WTC11 (cell line): ENCODE data around the gene CCDC61.

ENCODE experiments used
- ARID4B ChIP-seq: sonication (generic); formaldehyde crosslinking; IDR thresholded peaks from 2 replicates; pipeline ENCODE4 v1.8.0; 2023; ENCODE audit warnings: missing genetic modification reagents, mild to moderate bottlenecking, borderline replicate concordance
- CTCF ChIP-seq: fragments of 200-600 bp; IDR thresholded peaks from 2 replicates; pipeline ENCODE4 v1.8.0; 2022; ENCODE audit warnings: antibody characterized with exemption
- ETV6 ChIP-seq: sonication (generic); formaldehyde crosslinking; IDR thresholded peaks from 2 replicates; pipeline ENCODE4 v1.8.1; 2022; ENCODE audit warnings: mild to moderate bottlenecking, missing genetic modification reagents
- ZNF263 ChIP-seq: sonication (generic); formaldehyde crosslinking; IDR thresholded peaks from 2 replicates; pipeline ENCODE4 v1.8.1; 2022; ENCODE audit warnings: low read depth, mild to moderate bottlenecking, moderate library complexity, missing genetic modification reagents
- TF ChIP-seq, protein P1 (sequence below): sonication (generic); formaldehyde crosslinking; IDR thresholded peaks from 2 replicates; pipeline ENCODE4 v1.8.1; 2022; ENCODE audit warnings: low read depth, mild to moderate bottlenecking, moderate library complexity, missing genetic modification reagents, borderline replicate concordance
- TF ChIP-seq, protein P2 (sequence below): sonication (generic); formaldehyde crosslinking; IDR thresholded peaks from 2 replicates; pipeline ENCODE4 v1.8.1; 2023; ENCODE audit warnings: mild to moderate bottlenecking, missing genetic modification reagents
- TF ChIP-seq, protein P3 (sequence below): fragments of 250-450 bp; sonication (Bioruptor Pico); IDR thresholded peaks from 2 replicates; pipeline ENCODE4 v1.9.0; 2021; ENCODE audit warnings: moderate library complexity, mild to moderate bottlenecking, inconsistent platforms, borderline replicate concordance
- TF ChIP-seq, protein P4 (sequence below): sonication (generic); formaldehyde crosslinking; IDR thresholded peaks from 2 replicates; pipeline ENCODE4 v1.8.1; 2023; ENCODE audit warnings: mild to moderate bottlenecking, moderate library complexity, missing genetic modification reagents

DNA sequence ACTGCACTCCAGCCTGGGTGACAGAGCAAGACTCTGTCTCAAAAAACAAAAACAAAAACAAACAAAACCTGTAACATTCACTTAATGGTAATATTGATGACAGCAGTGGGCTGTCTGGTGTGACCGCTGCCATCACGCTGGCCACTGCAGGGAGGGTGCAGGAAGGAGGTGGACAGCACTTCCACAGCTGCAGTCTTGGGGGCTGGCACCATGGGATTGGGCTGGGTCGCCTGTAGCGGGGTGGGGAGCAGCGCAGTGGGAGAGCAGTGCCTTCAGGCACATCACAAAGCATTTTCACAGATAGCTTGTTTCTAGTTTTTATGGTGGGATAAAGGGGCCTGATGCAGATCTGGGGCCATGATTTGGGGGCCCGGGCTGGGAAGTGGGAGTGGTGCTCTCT, 40.3 kb downstream of the CCDC61 start:
- TF ChIP-seq, protein P1, sequence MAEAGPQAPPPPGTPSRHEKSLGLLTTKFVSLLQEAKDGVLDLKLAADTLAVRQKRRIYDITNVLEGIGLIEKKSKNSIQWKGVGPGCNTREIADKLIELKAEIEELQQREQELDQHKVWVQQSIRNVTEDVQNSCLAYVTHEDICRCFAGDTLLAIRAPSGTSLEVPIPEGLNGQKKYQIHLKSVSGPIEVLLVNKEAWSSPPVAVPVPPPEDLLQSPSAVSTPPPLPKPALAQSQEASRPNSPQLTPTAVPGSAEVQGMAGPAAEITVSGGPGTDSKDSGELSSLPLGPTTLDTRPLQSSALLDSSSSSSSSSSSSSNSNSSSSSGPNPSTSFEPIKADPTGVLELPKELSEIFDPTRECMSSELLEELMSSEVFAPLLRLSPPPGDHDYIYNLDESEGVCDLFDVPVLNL, result no peak
- TF ChIP-seq, protein P2, sequence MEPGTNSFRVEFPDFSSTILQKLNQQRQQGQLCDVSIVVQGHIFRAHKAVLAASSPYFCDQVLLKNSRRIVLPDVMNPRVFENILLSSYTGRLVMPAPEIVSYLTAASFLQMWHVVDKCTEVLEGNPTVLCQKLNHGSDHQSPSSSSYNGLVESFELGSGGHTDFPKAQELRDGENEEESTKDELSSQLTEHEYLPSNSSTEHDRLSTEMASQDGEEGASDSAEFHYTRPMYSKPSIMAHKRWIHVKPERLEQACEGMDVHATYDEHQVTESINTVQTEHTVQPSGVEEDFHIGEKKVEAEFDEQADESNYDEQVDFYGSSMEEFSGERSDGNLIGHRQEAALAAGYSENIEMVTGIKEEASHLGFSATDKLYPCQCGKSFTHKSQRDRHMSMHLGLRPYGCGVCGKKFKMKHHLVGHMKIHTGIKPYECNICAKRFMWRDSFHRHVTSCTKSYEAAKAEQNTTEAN, result no peak
- TF ChIP-seq CTCF (no peak), ZNF263 (CRISPR knock-in tag) (no peak), ETV6 (CRISPR knock-in tag) (no peak), ARID4B (no peak)
- TF ChIP-seq, protein P3, sequence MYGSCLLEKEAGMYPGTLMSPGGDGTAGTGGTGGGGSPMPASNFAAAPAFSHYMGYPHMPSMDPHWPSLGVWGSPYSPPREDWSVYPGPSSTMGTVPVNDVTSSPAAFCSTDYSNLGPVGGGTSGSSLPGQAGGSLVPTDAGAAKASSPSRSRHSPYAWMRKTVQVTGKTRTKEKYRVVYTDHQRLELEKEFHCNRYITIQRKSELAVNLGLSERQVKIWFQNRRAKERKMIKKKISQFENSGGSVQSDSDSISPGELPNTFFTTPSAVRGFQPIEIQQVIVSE (CRISPR knock-in tag), result no peak
- TF ChIP-seq, protein P4, sequence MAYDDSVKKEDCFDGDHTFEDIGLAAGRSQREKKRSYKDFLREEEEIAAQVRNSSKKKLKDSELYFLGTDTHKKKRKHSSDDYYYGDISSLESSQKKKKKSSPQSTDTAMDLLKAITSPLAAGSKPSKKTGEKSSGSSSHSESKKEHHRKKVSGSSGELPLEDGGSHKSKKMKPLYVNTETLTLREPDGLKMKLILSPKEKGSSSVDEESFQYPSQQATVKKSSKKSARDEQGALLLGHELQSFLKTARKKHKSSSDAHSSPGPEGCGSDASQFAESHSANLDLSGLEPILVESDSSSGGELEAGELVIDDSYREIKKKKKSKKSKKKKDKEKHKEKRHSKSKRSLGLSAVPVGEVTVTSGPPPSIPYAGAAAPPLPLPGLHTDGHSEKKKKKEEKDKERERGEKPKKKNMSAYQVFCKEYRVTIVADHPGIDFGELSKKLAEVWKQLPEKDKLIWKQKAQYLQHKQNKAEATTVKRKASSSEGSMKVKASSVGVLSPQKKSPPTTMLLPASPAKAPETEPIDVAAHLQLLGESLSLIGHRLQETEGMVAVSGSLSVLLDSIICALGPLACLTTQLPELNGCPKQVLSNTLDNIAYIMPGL (CRISPR knock-in tag), result no peak
